Osteoblast (primary cell): ENCODE data around the gene SHANK1. TPM values are rescaled to one million over a fixed set of nuclear protein-coding genes. Genes with fewer than 3 reads are reported as not detected.

Experiments used
- DNase-seq: peaks from one replicate; pipeline ENCODE4 v3.0.0; 2011; ENCODE audit warnings: low spot score, mixed read lengths; ENCODE audit not compliant: insufficient read length; ENCODE audit errors: missing footprints
- H2AFZ ChIP-seq: 2 replicates; pipeline ENCODE4 v1.6.0; 2011; ENCODE audit warnings: mild to moderate bottlenecking, low read length
- H3K27ac ChIP-seq: 2 replicates; pipeline ENCODE4 v1.5.1; 2011; ENCODE audit warnings: mild to moderate bottlenecking, low read depth, low read length, moderate library complexity
- H3K27me3 ChIP-seq: 2 replicates; pipeline ENCODE4 v1.6.0; 2012; ENCODE audit warnings: mild to moderate bottlenecking, control low read depth, inconsistent platforms, low read length, moderate library complexity; ENCODE audit not compliant: insufficient read depth
- H3K36me3 ChIP-seq: 2 replicates; pipeline ENCODE4 v1.5.1; 2011; ENCODE audit warnings: mild to moderate bottlenecking, low read length, control low read depth, moderate library complexity; ENCODE audit not compliant: insufficient read depth
- H3K4me1 ChIP-seq: 2 replicates; pipeline ENCODE4 v1.5.1; 2011; ENCODE audit warnings: mild to moderate bottlenecking, low read length, control low read depth, moderate library complexity; ENCODE audit not compliant: insufficient read depth
- H3K4me2 ChIP-seq: 2 replicates; pipeline ENCODE4 v1.6.0; 2011; ENCODE audit warnings: mild to moderate bottlenecking, low read length; ENCODE audit not compliant: insufficient read depth
- H3K4me3 ChIP-seq: fragments of 200-600 bp; sonication (generic); 3 replicates; pipeline ENCODE4 v1.5.1; 2012; ENCODE audit warnings: mild to moderate bottlenecking, low read length, inconsistent platforms; ENCODE audit not compliant: insufficient read depth
- H3K79me2 ChIP-seq: 2 replicates; pipeline ENCODE4 v1.6.0; 2012; ENCODE audit warnings: mild to moderate bottlenecking, low read length, control low read depth, inconsistent platforms; ENCODE audit not compliant: insufficient read depth
- H3K9me3 ChIP-seq: 2 replicates; pipeline ENCODE4 v1.5.1; 2011; ENCODE audit warnings: low read depth, low read length, control low read depth
- H4K20me1 ChIP-seq: 2 replicates; pipeline ENCODE4 v1.6.0; 2012; ENCODE audit warnings: mild to moderate bottlenecking, low read length, control low read depth; ENCODE audit not compliant: insufficient read depth
- CTCF ChIP-seq: IDR thresholded peaks from 2 replicates; pipeline ENCODE4 v1.5.1; 2011; ENCODE audit warnings: mild to moderate bottlenecking, low read depth, low read length, moderate library complexity; ENCODE audit errors: extremely low read depth
- total RNA-seq: library from RNA; depleted of rRNA; stranded (reverse); fragments of >200 nt; gene quantifications from 2 replicates; pipeline ENCODE4 v1.2.3, GENCODE V29; 2012

SHANK1 gene
- total RNA-seq, 1 donor, result 1.1 TPM

DNA sequence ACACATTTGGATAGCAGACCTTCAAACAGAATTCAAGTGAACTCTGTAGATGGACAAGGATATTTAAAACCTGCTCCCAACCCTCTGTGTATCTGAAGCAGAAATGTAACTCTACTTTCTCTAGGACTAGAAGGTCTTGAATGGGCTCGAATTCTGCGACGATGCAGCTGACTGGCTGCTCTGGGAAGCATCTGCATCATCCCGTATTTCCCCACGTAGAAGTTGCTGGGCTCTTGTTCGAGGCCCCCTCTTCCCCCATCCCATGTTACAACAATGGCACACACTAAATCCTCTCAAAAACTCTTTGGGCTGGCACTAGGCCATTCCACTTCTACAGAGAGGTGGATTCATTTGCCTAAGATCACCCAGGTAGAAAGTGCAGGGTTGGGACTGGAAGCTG is 55.4 kb downstream of the SHANK1 start:
- no peak overlapping the region for H2AFZ ChIP-seq
- DNase-seq, result no peak
- no peak overlapping the region for H3K27ac ChIP-seq
- H3K4me3 ChIP-seq, result no peak overlapping the region
- no peaks in the 10 kb centered on the region for H3K79me2 ChIP-seq
- no peaks in the 10 kb centered on the region for H3K36me3 ChIP-seq
- H3K4me2 ChIP-seq, result no peak overlapping the region
- TF ChIP-seq CTCF, result no peak
- peaks cover 25% of the 10 kb centered on the region for H3K27me3 ChIP-seq
- H4K20me1 ChIP-seq, result no peaks in the 10 kb centered on the region
- H3K9me3 ChIP-seq, result no peaks in the 10 kb centered on the region
- H3K4me1 ChIP-seq, result peaks cover under 1% of the 10 kb centered on the region

- no peaks in the 10 kb centered on the region for H3K36me3 ChIP-seq
- H3K27me3 ChIP-seq, result peaks cover 21% of the 10 kb centered on the region
- TF ChIP-seq CTCF, result no peak
- H3K27ac ChIP-seq, result no peak overlapping the region
- H2AFZ ChIP-seq, result no peak overlapping the region
- H3K79me2 ChIP-seq, result no peaks in the 10 kb centered on the region
- H3K4me1 ChIP-seq, result peaks cover 8% of the 10 kb centered on the region
- no peaks in the 10 kb centered on the region for H3K9me3 ChIP-seq
- DNase-seq, result no peak
- H4K20me1 ChIP-seq, result no peaks in the 10 kb centered on the region
- no peak overlapping the region for H3K4me3 ChIP-seq
- H3K4me2 ChIP-seq, result no peak overlapping the region
Observed at GRCh38 chr19:50663482-50663790, 56.2 kb downstream of the SHANK1 start.

GRCh38 chr19:50662651-50663481 is 56.7 kb downstream of the SHANK1 start:
- Histone ChIP-seq H3K27me3 (peaks cover 20% of the 10 kb centered on the region), H3K36me3 (no peaks in the 10 kb centered on the region), H2AFZ (no peak overlapping the region), H4K20me1 (no peaks in the 10 kb centered on the region), H3K4me1 (peaks cover 11% of the 10 kb centered on the region), H3K27ac (no peak overlapping the region), H3K4me3 (no peak overlapping the region), H3K79me2 (no peaks in the 10 kb centered on the region), H3K9me3 (no peaks in the 10 kb centered on the region), H3K4me2 (no peak overlapping the region)
- no peak for TF ChIP-seq CTCF
- DNase-seq, result no peak

DNA sequence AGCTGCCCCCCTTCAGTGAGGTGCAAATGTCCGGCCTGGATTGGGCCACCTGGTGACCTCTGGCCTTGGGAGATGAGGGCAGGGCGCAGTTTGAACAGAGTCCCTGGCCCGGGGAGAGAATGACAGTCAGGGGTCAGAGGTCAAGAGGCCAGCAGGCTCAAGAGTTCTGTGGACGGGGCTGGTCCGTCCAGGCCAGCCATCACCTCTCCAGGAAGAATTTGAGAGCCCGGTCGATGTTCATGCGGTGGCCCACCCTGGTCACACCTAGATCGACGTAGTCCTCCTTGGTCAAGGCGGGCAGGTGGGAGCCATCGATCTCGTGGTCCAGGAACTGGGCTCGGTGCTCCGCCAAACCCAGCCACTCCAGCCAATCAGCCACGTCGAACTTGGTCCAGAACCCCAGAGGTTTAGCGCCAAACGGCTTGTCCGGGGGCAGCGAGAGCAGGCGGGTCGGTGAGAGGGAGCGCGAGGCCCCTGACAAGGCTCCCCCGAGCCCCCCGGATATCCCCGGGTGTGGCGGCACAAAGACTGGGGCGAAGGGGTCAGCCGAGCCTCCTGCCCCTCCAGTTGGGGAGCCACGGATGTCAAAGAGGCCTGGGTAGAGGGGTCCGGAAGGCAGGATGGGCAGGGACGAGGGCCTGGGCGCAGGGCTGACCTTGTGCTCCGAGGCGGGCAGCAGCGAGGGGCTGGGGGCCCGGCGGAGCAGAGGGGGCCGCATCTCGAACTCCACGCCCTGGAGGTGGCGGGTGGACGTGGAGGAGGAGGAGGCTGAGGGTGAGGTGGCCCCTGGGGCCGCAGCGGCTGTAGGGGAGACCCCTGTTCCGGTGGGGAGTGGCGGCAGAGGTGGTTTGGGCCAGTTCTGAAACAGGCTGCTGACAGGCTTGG is 57.6 kb downstream of the SHANK1 start:
- no peaks in the 10 kb centered on the region for H3K79me2 ChIP-seq
- H3K4me1 ChIP-seq, result peaks cover 16% of the 10 kb centered on the region
- no peaks in the 10 kb centered on the region for H3K9me3 ChIP-seq
- H3K36me3 ChIP-seq, result no peaks in the 10 kb centered on the region
- TF ChIP-seq CTCF, result no peak
- no peak overlapping the region for H3K27ac ChIP-seq
- no peak for DNase-seq
- no peak overlapping the region for H3K4me2 ChIP-seq
- H3K27me3 ChIP-seq, result peaks cover 12% of the 10 kb centered on the region
- no peak overlapping the region for H2AFZ ChIP-seq
- no peak overlapping the region for H3K4me3 ChIP-seq
- no peaks in the 10 kb centered on the region for H4K20me1 ChIP-seq
